ENCODE results near the gene HSP90B1.

HSP90B1 gene

GRCh38 chr12:103996595-103996994 is 66.4 kb downstream of the HSP90B1 start:
- DNase-seq (ENCODE audit: low read depth), result no peak
- no peak overlapping the region for H3K4me3 ChIP-seq (ENCODE audit: low read depth, low read length)
- no peak for TF ChIP-seq CTCF (conservative IDR thresholded peaks at IDR 0.05; ENCODE audit: low read depth, low read length)

GRCh38 chr12:103997286-103997900 is 67.2 kb downstream of the HSP90B1 start:
- DNase-seq (ENCODE audit: low read depth), result no peak
- TF ChIP-seq CTCF (conservative IDR thresholded peaks at IDR 0.05; ENCODE audit: low read depth, low read length), result no peak

More at GRCh38 chr12:103997286-103997900, 67.2 kb downstream of the HSP90B1 start:
- H3K4me3 ChIP-seq (ENCODE audit: low read depth, low read length), result no peak overlapping the region
